HepG2 (cell line): ENCODE data around the gene COG4. TPM values are rescaled to one million over a fixed set of nuclear protein-coding genes. Genes with fewer than 3 reads are reported as not detected.

Source experiments
- HOMEZ ChIP-seq: IDR thresholded peaks from 2 replicates; pipeline ENCODE4 v1.6.1; 2016; ENCODE audit warnings: low read depth
- ZNF407 ChIP-seq: sonication (generic); formaldehyde crosslinking; IDR thresholded peaks from one replicate; pipeline ENCODE4 v1.5.1; 2020; ENCODE audit warnings: mild to moderate bottlenecking, missing genetic modification reagents; ENCODE audit errors: not compliant biosample characterization
- ZNF430 ChIP-seq: sonication (generic); formaldehyde crosslinking; IDR thresholded peaks from 2 replicates; pipeline ENCODE4 v1.9.0; 2021; ENCODE audit warnings: mild to moderate bottlenecking, missing genetic modification reagents
- polyA plus RNA-seq, 8 experiments: library from polyadenylated mRNA; depleted of rRNA in 3 of 8; stranded (reverse) in 7 of 8; unstranded in 1 of 8; fragments of >200 nt; fragmentation: Illumina TruSeq in 4 of 8; extraction: Trizol in 4 of 8; gene quantifications; 2 replicates each; pipeline versions ENCODE4 v1.2.1 to v1.2.3, GENCODE V29; 2011 to 2016; ENCODE audit warnings: low read depth in 4 of 8, missing spikeins in 1 of 8, mixed read lengths in 1 of 8; ENCODE audit not compliant: insufficient read depth in 1 of 8
- total RNA-seq, 5 experiments: library from RNA; depleted of rRNA; stranded (reverse); fragments of >200 nt; fragmentation: Illumina TruSeq; extraction: Trizol; gene quantifications; 2 replicates each; pipeline ENCODE4 v1.2.3, GENCODE V29; 2016; ENCODE audit warnings: low read depth in 1 of 5

COG4 gene
- total and polyA plus RNA-seq, 2 of the 13 experiments (the other 11 are each of a cell fraction or from before 2014, with no cell fraction given): 51.1 to 73.8 TPM

GRCh38 chr16:70437582-70438557 lies 85.5 kb downstream of the COG4 start (continued):
- TF ChIP-seq HOMEZ (CRISPR knock-in tag) (0 out of 2 replicates have a peak, but pooled peaks have one; percentile 25), ZNF407 (CRISPR knock-in tag) (no peak), ZNF430 (CRISPR knock-in tag) (0 out of 2 replicates have a peak, but pooled peaks have one; percentile 67)
